HG03060 (cell line): ENCODE measurements around the gene FOXP1.
"Not testable (repeated sequence)": the region's sequence is repeated elsewhere in the genome, so short reads cannot be mapped to it uniquely, and the experiment has no call there.

Experiments
- ATAC-seq: cut with Tn5 transposase; IDR thresholded peaks from one replicate; pipeline ENCODE4 v1.9.1; 2021; ENCODE audit warnings: low read depth, moderate number of reproducible peaks; ENCODE audit not compliant: unreplicated experiment

FOXP1 gene

GRCh38 chr3:70980646-70981170 is 602.8 kb downstream of the FOXP1 start:
- ATAC-seq, result no peak

GRCh38 chr3:70979983-70980645 is 603.4 kb downstream of the FOXP1 start:
- ATAC-seq, result no peak

- ATAC-seq, result no peak
These were observed 605.8 kb downstream of the FOXP1 start for GRCh38 chr3:70977712-70978111.

- ATAC-seq, result not testable (repeated sequence)
These were observed 607.5 kb downstream of the FOXP1 start for GRCh38 chr3:70975981-70976380.

GRCh38 chr3:70974747-70975146 is 608.8 kb downstream of the FOXP1 start:
- no peak for ATAC-seq

GRCh38 chr3:70973558-70973957 is 610.0 kb downstream of the FOXP1 start:
- ATAC-seq, result no peak

GRCh38 chr3:70972855-70973254 is 610.7 kb downstream of the FOXP1 start:
- ATAC-seq, result no peak

- ATAC-seq, result no peak
These were observed 612.6 kb downstream of the FOXP1 start for GRCh38 chr3:70970952-70971351.

- ATAC-seq, result no peak
These were observed 613.4 kb downstream of the FOXP1 start for GRCh38 chr3:70970171-70970570.

GRCh38 chr3:70963431-70964275 is 619.9 kb downstream of the FOXP1 start:
- no peak for ATAC-seq

- no peak for ATAC-seq
These were observed 623.8 kb downstream of the FOXP1 start for GRCh38 chr3:70959506-70960291.

GRCh38 chr3:70952033-70952747 is 631.3 kb downstream of the FOXP1 start:
- no peak for ATAC-seq

GRCh38 chr3:70951316-70951715 is 632.2 kb downstream of the FOXP1 start:
- no peak for ATAC-seq

GRCh38 chr3:70947579-70947978 is 635.9 kb downstream of the FOXP1 start:
- no peak for ATAC-seq

- no peak for ATAC-seq
These were observed 639.6 kb downstream of the FOXP1 start for GRCh38 chr3:70943886-70944285.

- no peak for ATAC-seq
These were observed 650.3 kb downstream of the FOXP1 start for GRCh38 chr3:70933105-70933810.

- ATAC-seq, result no peak
These were observed 653.5 kb downstream of the FOXP1 start for GRCh38 chr3:70930066-70930465.

- ATAC-seq, result no peak
These were observed 656.3 kb downstream of the FOXP1 start for GRCh38 chr3:70927239-70927638.

GRCh38 chr3:70926835-70927234 is 656.7 kb downstream of the FOXP1 start:
- ATAC-seq, result no peak

GRCh38 chr3:70919661-70920060 is 663.9 kb downstream of the FOXP1 start:
- ATAC-seq, result no peak
